HG03558 (cell line): Measurements from ENCODE around the gene CDK4.
"Not testable (repeated sequence)": the region's sequence is repeated elsewhere in the genome, so short reads cannot be mapped to it uniquely, and the experiment has no call there.

Experiments used
- ATAC-seq: cut with Tn5 transposase; IDR thresholded peaks from one replicate; pipeline ENCODE4 v1.9.1; 2021; ENCODE audit warnings: moderate number of reproducible peaks; ENCODE audit not compliant: unreplicated experiment; ENCODE audit errors: extremely low read depth

Gene CDK4

GRCh38 chr12:57716305-57716704 lies 35.8 kb downstream of the CDK4 start:
- ATAC-seq, result no peak

- no peak for ATAC-seq
Observed at GRCh38 chr12:57715786-57716185, 36.3 kb downstream of the CDK4 start.

- ATAC-seq, result not testable (repeated sequence)
Observed at GRCh38 chr12:57715036-57715748, 36.9 kb downstream of the CDK4 start.

- ATAC-seq, result no peak
Observed at GRCh38 chr12:57713209-57713608, 38.9 kb downstream of the CDK4 start.

- ATAC-seq, result no peak
Observed at GRCh38 chr12:57712701-57713100, 39.4 kb downstream of the CDK4 start.

- no peak for ATAC-seq
Observed at GRCh38 chr12:57708296-57708695, 43.8 kb downstream of the CDK4 start.

- no peak for ATAC-seq
Observed at GRCh38 chr12:57707250-57707649, 44.9 kb downstream of the CDK4 start.

GRCh38 chr12:57700317-57700716 lies 51.8 kb downstream of the CDK4 start:
- ATAC-seq, result no peak

GRCh38 chr12:57698414-57698813 lies 53.7 kb downstream of the CDK4 start:
- no peak for ATAC-seq
